ENCODE measurements around the gene C5orf58. TPM values are rescaled to one million over a fixed set of nuclear protein-coding genes. Genes with fewer than 3 reads are reported as not detected.
"Not testable (repeated sequence)": the region's sequence is repeated elsewhere in the genome, so short reads cannot be mapped to it uniquely, and the experiment has no call there.

The C5orf58 gene
- total and polyA plus RNA-seq, 7 donors: not detected

DNA sequence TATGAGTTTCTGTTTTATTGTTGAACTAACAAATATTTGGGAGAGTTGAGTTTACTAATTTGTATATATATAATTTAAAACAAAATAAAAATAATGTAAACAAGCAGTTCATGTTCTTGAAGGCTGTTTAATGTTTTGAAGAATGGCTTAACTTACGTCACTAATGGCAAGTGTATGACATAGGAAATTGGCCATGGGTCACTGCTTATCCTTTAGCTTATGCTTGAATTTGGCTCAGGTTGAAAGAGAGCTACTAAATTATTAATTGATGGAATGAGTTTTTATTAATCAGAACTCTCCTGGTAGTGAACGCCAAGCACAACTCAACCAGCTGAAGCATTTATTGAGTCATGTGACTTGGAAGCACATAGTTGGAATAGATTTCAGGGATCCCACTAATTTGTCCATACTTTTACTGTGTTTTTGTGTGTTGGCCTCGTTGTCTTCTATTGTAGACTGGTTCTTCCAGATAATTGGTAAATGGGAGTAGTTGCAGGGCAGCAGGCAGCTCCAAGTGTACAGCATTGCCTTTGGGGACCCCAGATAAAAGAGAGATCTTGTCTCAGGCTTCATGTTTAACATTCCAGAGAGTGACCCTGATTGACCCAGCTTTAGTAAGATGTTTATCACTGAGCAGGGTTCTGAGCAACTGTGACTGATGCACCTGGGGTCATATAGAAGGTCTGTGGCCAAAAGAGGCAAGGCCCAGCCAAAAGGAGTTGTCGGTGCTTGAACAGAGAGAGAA is 13.5 kb downstream of the C5orf58 start:
- Histone ChIP-seq H3K27me3 (ENCODE audit: insufficient read depth in 3 of 3, low read length in 2 of 3) (no peaks in the 10 kb centered on the region), H3K4me1 (no peaks in the 10 kb centered on the region), H3K9me3 (no peaks in the 10 kb centered on the region), H3K27ac (no peak overlapping the region), H3K4me3 (no peak overlapping the region), H3K36me3 (ENCODE audit: insufficient read depth in 1 of 2, low read depth in 1 of 2) (peaks cover 0 to 15% of the 10 kb centered on the region in 2 donors)
- ATAC-seq: no peak
- no peak for TF ChIP-seq CTCF (IDR thresholded peaks at IDR 0.05)
- WGBS, 3 donors: 61 to 66% (median 65%) methylated on average over 4 of the region's 4 CpGs
- no peak for DNase-seq
- intact Hi-C loops (cut with DNase I): no loop called here

- H3K9me3 ChIP-seq: no peaks in the 10 kb centered on the region
- TF ChIP-seq CTCF (IDR thresholded peaks at IDR 0.05): no peak
- H3K4me1 ChIP-seq: no peaks in the 10 kb centered on the region
- no peak overlapping the region for H3K27ac ChIP-seq
- intact Hi-C loops (cut with DNase I): no loop called here
- ATAC-seq (no peak), DNase-seq (no peak)
- WGBS, 3 donors: 52 to 65% (median 63%) methylated on average over 2 of the region's 2 CpGs
- no peak overlapping the region for H3K4me3 ChIP-seq
- H3K36me3 ChIP-seq (ENCODE audit: insufficient read depth in 1 of 2, low read depth in 1 of 2): peaks cover 0 to 15% of the 10 kb centered on the region in 2 donors
- H3K27me3 ChIP-seq (ENCODE audit: insufficient read depth in 3 of 3, low read length in 2 of 3): peaks cover 0 to 2% (median 0%) of the 10 kb centered on the region in 3 donors
Measured at GRCh38 chr5:170247363-170247762, 14.6 kb downstream of the C5orf58 start.

GRCh38 chr5:170248172-170248930 is 15.6 kb downstream of the C5orf58 start:
- Histone ChIP-seq H3K27me3 (ENCODE audit: insufficient read depth in 3 of 3, low read length in 2 of 3) (peaks cover 0 to 2% (median 0%) of the 10 kb centered on the region in 3 donors), H3K9me3 (no peaks in the 10 kb centered on the region), H3K36me3 (ENCODE audit: insufficient read depth in 1 of 2, low read depth in 1 of 2) (peaks cover 0 to 15% of the 10 kb centered on the region in 2 donors), H3K4me3 (no peak overlapping the region), H3K27ac (no peak overlapping the region), H3K4me1 (no peaks in the 10 kb centered on the region)
- no peak for TF ChIP-seq CTCF (IDR thresholded peaks at IDR 0.05)
- 74 to 78% (median 75%) methylated on average over 6 of the region's 6 CpGs for WGBS, 3 donors
- intact Hi-C loops (cut with DNase I): no loop called here
- no peak for ATAC-seq
- DNase-seq: no peak

DNA sequence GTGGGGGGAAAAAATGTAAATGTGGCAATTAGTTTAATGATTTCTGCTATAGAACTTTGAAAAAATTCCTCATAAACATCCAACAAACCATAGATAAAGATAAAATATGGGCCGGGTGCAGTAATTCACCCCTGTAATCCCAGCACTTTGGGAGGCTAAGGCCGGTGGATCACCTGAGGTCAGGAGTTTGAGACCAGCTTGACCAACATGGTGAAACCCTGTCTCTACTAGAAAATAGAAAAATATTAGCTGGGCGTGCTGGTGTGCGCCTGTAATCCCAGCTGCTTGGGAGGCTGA is 16.1 kb downstream of the C5orf58 start:
- H3K27ac ChIP-seq; intact Hi-C loops (cut with DNase I): not testable (repeated sequence)

DNA sequence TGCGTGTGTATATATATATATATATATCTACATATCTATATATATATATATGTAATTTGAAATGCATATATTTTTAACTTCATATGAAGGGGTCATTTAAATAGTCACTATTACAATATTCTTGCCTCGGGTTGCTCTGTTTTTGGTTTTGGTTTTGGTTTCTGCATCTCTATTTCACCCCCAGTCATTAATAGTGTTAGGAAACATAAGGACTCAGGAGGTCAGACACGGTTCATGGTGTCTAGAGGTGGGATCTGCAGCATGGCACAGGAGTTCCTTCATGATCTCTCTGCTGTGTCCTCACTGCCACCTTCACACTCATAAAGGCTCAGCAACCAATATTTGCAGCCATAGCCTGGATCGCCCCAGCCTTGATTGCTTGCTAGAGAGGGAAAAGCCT is 16.6 kb downstream of the C5orf58 start:
- no peaks in the 10 kb centered on the region for H3K9me3 ChIP-seq
- ATAC-seq: no peak
- no peak overlapping the region for H3K4me3 ChIP-seq
- no peak overlapping the region for H3K27ac ChIP-seq
- H3K36me3 ChIP-seq (ENCODE audit: insufficient read depth in 1 of 2, low read depth in 1 of 2): peaks cover 0 to 15% of the 10 kb centered on the region in 2 donors
- WGBS, 3 donors: 82 to 90% (median 89%) methylated on average over 4 of the region's 4 CpGs
- H3K27me3 ChIP-seq (ENCODE audit: insufficient read depth in 3 of 3, low read length in 2 of 3): peaks cover 0 to 2% (median 0%) of the 10 kb centered on the region in 3 donors
- no peaks in the 10 kb centered on the region for H3K4me1 ChIP-seq
- DNase-seq: no peak
- intact Hi-C loops (cut with DNase I): no loop called here
- TF ChIP-seq CTCF (IDR thresholded peaks at IDR 0.05): no peak

More for the DNA sequence above, 16.1 kb downstream of the C5orf58 start:
- H3K9me3 ChIP-seq; ATAC-seq; H3K4me1 ChIP-seq; DNase-seq; H3K27me3 ChIP-seq (ENCODE audit: insufficient read depth in 3 of 3, low read length in 2 of 3); H3K4me3 ChIP-seq: not testable (repeated sequence)
- peaks cover 0 to 15% of the 10 kb centered on the region in 2 donors for H3K36me3 ChIP-seq (ENCODE audit: insufficient read depth in 1 of 2, low read depth in 1 of 2)
- 82 to 97% (median 95%) methylated on average over 4 of the region's 4 CpGs for WGBS, 3 donors

Data from psoas muscle (tissue), 8 donors.